Ovary (tissue), 3 donors: Measurements from ENCODE around the gene PLCB2.

Experiments
- CTCF ChIP-seq, 3 donors: fragments of 450-650 bp in 2 of 3; fragments of 200-600 bp in 1 of 3; IDR thresholded peaks; one replicate each; pipeline versions ENCODE4 v1.5.1 to v1.8.0; 2016 to 2022; ENCODE audit warnings: antibody characterized with exemption in 3 of 3, mild to moderate bottlenecking in 1 of 3
- EP300 ChIP-seq: sonication (generic); formaldehyde crosslinking; IDR thresholded peaks from one replicate; pipeline ENCODE4 v1.6.1; 2017; ENCODE audit warnings: antibody characterized with exemption
- POLR2A ChIP-seq: fragments of 450-650 bp; IDR thresholded peaks from one replicate; pipeline ENCODE4 v1.6.1; 2017; ENCODE audit warnings: antibody characterized with exemption, mild to moderate bottlenecking, moderate library complexity
- donor health status: DM: no; HTN: no; CAD: no.

- TF ChIP-seq CTCF (IDR thresholded peaks at IDR 0.05) (no peak), EP300 (no peak), POLR2A (no peak)
Measured at GRCh38 chr15:40290918-40291574, 16.7 kb downstream of the PLCB2 start.
